GM12878 (cell line): ENCODE results near the gene PITPNB. TPM values are rescaled to one million over a fixed set of nuclear protein-coding genes. Genes with fewer than 3 reads are reported as not detected.

Source experiments
- microRNA-seq: library from miRNA; unstranded; fragments of <30 nt; microRNA quantifications from one replicate; pipeline ENCODE4, GENCODE V29; 2018
- polyA plus RNA-seq, 11 experiments: library from polyadenylated mRNA; depleted of rRNA in 4 of 11; unstranded in 6 of 11; stranded (reverse) in 5 of 11; fragments of >200 nt; fragmentation: Nextera tagmentation in 4 of 11; fragmentation: Illumina TruSeq in 1 of 11; extraction: Ambion mirVana in 4 of 11; extraction: Trizol in 1 of 11; gene quantifications; 1 replicate in 1 of 11; 2 replicates in 10 of 11; pipeline versions ENCODE4 v1.2.1 to v1.2.3, GENCODE V29; 2011 to 2016; ENCODE audit warnings: inconsistent platforms in 2 of 11, missing spikeins in 2 of 11, low read depth in 1 of 11
- small RNA-seq: library from RNA; depleted of rRNA; stranded (forward); fragments of <200 nt; gene quantifications from one replicate; pipeline ENCODE3, GENCODE V24; 2014
- total RNA-seq, 4 experiments: library from RNA; depleted of rRNA in 3 of 4; stranded (reverse); fragments of >200 nt in 3 of 4; fragmentation: Illumina TruSeq in 1 of 4; extraction: Trizol in 1 of 4; gene quantifications; 2 replicates each; pipeline versions ENCODE4 v1.2.1 to v1.2.3, GENCODE V29; 2013 to 2021

PITPNB gene
- total and polyA plus RNA-seq, 10 of the 15 experiments (the other 5 are each of a cell fraction or from before 2014, with no cell fraction given): 19.7 to 116 (median 64.9) TPM

Small RNA genes within 50 kb of the gene (microRNA-seq; reads per million reads assigned to microRNA genes)
- gene MIR3199-1: not detected
- not detected for gene MIR3199-2

Small RNA genes within 50 kb of the gene (small RNA-seq; reads per million reads assigned to genes)
- gene MIR3199-1 (0.20 reads per million), gene RF02198 (not detected)

Other genes starting within 250 kb of the PITPNB start
- gene MN1, start 117.5 kb downstream of the PITPNB start, total RNA-seq (2014; rRNA removed): under 0.01 TPM in 1 of 2 replicates, not detected in the other
- under 0.01 TPM in 1 of 2 replicates, not detected in the other for gene MN1, start 117.5 kb downstream of the PITPNB start, total RNA-seq (2014; rRNA removed; fragmentation: Illumina TruSeq; extraction: Trizol)
- gene MN1, start 117.5 kb downstream of the PITPNB start, total RNA-seq (2021): 0.03 and 0.11 TPM in 2 replicates
- 0.04 and 0.12 TPM in 2 replicates for gene MN1, start 117.5 kb downstream of the PITPNB start, polyA plus RNA-seq (2011; rRNA removed)
- 0.24 TPM in 1 of 2 replicates, not detected in the other for gene MN1, start 117.5 kb downstream of the PITPNB start, polyA plus RNA-seq (2014; fragmentation: Illumina TruSeq; extraction: Trizol)
- not detected for gene MN1, start 117.5 kb downstream of the PITPNB start, polyA plus RNA-seq (2014; fragmentation: Nextera tagmentation; extraction: Ambion mirVana)
- 0.01 TPM in 1 of 2 replicates, not detected in the other for gene MN1, start 117.5 kb downstream of the PITPNB start, polyA plus RNA-seq (2014; rRNA removed)
- under 1 TPM in 1 of 2 experiments, not detected in 1; 0.14 TPM for gene MN1, start 117.5 kb downstream of the PITPNB start, polyA plus RNA-seq (2016; fragmentation: Nextera tagmentation; extraction: Ambion mirVana)